NK-92 (cell line): ENCODE measurements around the gene MADD.

Source experiments
- DNase-seq: peaks from one replicate; lab custom pipeline; 2025; ENCODE audit not compliant: unreplicated experiment; lab: John Stamatoyannopoulos, UW

MADD gene

DNA sequence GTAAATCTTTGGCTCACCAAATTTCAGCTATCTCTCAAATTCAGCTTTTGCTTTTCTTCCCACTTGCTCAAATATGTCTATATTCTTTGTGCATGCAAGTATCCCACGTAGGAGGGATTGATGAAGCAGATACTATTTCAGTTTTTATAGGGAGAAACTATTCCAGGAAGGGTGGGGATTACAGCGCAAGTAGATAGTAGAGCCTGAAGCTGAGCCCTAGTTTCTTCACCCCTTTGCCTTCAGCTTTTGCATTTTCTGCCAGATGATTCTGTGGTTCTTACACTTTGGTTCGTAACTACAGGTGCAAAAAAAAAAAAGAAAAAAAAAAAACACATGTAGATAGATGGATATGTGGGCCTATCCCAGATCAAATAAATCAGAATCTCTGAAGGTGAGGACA lies 18.2 kb upstream of the MADD start:
- no peak for DNase-seq

DNA sequence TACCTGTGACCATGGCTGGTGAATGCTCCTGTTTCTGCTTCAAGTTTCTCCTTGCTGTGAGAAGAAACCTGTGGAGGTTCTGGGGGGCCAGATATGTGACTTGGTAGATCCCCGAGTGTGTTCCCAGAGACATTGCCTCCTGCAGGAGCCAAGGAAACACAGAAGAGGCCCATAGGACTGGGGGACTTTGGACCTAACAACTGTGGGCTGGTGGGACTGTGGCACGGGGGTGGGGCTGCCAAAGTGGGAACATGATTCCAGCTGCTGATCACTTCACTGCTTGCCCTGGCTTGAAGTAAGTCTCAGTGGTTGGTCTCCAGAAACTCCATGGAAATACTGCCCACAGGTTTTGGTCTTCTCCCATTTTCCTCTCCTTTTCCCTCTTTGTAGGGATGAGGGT lies 16.3 kb upstream of the MADD start:
- no peak for DNase-seq

DNA sequence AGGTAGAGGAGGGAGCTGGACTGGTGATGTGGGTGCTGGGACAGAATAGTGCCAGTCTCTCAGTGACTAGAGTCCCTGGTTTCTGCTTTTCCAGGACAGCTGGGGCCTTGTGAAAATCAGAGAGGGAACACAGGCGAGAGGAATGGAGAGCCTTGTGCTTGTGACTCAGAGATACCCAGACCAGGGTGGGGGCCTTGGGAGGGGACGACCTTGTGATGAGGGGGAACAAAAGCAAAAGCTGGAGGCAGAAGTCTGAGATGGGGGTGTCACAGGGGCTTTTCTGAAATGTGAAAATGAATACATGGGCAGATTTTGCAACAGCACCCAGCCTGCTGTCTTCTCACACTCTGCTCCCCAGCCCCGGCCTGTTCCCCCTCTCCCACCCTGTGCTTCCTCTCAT lies 15.5 kb upstream of the MADD start:
- no peak for DNase-seq

DNA sequence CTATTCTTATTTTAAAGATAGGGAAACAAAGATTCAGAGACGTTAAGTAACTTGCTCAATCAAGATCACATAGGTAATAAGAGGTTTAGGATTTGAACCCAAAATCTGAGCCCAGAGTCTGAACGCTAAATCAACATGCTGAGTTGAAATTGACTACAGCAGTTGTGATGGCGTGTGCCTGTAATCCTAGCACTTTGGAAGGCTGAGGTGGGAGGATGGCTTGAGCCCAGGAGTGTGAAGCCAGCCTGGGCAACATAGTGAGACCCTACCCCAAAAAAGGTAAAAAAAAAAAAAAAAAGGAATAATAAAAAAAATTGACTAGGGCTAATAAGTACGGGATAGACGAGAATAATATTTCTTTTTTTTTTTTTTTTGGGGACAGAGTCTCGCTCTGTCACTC lies 13.6 kb upstream of the MADD start:
- no peak for DNase-seq

DNA sequence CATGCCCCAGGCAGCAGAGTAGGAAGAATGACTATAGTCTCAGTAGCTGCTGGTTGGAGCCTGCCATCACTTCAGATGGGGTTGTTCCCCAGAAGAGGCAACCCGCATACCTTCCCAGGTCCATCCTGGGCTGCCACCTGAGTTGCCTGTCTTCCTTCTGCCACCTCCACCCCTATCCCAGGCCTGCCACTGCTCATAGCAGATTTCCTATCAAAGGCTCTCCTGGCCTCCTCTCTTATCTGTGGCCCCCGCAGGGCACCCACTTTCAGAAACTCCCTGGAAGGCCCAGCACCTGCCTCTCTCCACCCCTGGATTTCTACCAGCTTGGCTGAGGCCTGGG lies 12.8 kb upstream of the MADD start:
- no peak for DNase-seq

DNA sequence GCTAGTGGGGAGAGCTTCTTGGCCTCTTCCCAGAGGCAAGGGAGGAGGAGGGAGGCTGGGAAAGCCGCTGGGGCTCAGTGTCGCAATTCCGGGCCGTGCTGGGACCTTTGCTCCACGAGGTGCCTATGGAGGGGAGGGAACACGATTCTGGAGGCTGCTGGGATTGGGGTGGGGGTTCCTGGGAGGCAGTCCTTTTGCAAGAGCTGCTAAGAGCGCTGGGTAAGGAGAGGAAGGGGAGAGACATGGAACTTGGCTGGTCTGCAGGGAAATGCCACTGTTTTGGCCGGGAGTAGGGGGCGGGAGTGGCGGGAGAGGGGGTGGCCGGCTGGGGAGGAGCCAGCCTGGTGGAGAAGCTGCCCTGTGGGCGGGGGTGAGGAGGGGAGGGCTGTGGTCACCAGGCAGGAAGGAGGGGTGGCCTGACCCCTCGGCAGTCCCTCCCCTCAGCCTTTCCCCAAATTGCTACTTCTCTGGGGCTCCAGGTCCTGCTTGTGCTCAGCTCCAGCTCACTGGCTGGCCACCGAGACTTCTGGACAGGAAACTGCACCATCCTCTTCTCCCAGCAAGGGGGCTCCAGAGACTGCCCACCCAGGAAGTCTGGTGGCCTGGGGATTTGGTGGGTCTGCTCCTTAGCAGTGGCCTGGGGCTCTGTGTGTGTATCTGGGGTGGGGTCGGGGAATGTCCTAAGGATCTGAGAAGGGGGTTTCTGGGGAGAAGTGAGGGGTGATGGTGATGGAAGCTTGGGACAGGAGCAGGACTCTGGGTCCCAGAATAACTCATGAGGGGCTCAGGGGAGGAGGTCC lies 12.2 kb upstream of the MADD start, which contains the start of gene NR1H3:
Gene NR1H3, plus strand, starts transcription at position 480 of the 800 bp plus-strand sequence. CDS start 1,221 bp downstream, outside the sequence.
- no peak for DNase-seq

DNA sequence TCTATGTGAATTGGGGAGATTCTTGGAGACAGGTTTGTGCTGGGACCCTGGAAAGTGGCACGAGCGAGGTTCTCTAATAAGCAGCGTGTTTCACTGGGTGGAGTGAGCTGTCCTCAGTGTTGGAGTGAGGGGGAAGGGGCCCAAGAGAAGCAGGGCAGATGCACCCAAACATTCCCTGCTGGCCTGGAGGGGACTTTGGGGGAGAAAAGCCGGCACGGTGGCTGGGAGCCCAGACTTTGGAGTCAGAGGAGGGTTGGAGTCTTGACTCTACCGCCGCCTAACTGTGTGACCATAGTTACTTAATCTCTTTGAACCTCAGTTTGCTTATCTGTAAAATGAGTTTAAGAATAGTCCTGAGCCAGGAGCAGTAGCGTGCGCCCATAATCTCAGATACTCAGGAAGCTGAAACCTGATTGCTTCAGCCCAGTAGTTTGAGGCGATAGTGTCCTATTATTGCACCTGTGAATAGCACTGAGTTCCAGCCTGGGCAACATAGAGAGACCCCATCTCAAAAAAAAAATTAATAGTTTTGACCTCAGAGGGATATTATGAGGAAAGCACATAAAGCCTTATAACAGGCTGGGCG lies 11.5 kb upstream of the MADD start:
- no peak for DNase-seq

DNA sequence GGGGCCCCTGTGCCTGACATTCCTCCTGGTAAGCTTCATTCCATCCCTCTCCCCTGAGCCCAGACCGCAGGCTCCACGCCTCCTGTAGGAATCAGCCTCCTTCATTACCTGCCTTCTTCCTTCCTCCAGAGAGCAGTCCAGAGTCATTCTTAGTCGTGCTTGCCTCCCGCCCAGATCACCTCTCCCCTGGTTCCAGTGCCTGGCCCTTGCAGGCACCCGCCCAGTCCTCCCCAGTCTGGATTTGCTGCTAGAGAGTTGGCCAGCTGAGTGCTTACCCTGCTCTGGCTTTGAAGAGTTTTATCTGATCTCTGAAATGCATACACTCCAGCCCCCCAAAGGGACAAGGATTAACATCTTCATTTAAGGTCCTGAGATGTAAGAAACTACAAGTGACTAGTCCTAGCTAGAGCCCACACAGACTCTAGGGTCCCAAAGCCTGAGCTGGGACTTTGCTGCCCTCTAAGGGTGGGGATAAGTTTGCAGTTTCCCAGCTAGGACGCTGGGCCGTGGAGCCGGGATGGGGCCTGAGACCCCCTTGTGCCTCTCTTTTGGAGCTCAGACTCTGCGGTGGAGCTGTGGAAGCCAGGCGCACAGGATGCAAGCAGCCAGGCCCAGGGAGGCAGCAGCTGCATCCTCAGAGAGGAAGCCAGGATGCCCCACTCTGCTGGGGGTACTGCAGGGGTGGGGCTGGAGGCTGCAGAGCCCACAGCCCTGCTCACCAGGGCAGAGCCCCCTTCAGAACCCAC lies 10.5 kb upstream of the MADD start:
- no peak for DNase-seq

DNA sequence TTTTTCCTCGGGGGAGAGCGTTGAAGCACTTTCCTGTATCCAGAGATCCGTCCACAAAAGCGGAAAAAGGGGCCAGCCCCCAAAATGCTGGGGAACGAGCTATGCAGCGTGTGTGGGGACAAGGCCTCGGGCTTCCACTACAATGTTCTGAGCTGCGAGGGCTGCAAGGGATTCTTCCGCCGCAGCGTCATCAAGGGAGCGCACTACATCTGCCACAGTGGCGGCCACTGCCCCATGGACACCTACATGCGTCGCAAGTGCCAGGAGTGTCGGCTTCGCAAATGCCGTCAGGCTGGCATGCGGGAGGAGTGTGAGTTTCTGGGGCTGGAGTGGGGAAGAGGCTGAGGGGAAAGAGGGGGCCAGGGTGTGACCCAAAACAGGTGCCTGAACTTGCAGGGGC lies 9.6 kb upstream of the MADD start:
- DNase-seq = no peak

DNA sequence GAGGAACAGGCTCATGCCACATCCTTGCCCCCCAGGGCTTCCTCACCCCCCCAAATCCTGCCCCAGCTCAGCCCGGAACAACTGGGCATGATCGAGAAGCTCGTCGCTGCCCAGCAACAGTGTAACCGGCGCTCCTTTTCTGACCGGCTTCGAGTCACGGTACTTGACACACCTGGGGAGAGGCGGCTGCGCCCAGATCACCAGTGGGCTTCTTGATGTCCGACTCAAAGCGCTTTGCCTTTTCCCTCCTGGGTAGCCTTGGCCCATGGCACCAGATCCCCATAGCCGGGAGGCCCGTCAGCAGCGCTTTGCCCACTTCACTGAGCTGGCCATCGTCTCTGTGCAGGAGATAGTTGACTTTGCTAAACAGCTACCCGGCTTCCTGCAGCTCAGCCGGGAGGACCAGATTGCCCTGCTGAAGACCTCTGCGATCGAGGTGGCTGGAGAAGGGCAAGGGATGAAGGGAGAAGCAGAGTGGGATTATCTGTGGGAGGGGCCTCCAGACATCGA lies 8.6 kb upstream of the MADD start:
- DNase-seq = no peak

DNA sequence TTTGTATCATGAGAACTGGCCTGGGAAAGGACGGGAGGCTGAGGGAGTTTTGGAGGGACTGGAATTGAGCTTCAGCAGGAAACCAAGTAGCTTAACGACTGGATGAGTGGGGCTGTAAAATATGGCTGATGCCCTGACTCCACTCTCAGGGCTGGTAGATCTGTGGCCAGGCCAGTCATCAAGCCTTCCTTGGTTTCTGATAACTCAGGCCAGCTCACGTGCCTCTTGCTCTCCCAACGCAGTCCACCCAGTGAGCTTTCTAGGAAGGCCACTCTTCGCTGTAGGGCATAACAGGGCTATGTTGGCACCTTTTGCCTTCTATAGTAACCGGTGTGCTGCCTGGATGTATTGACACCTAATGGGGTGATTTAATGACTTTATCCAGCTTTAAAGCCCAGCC lies 5.8 kb upstream of the MADD start:
- DNase-seq = no peak

DNA sequence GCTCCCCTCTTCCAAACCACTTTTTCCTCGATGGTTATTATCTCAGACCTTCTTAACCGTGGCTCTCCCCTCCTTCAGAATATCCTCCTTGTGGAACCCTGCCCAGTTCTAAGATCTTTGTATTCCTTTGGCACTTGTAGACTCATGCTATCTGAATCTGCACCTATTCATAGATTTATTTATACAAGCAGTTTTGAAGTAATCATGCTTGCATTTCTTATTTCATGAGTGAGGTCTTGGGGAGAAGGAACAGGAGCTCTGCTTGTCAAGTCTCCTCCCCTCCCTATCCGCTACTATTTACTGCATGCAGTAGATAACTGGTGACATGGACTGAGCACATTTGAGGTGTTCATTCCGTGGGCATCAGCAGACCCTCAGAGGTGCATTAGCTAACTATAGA lies 5.4 kb upstream of the MADD start:
- DNase-seq = no peak

DNA sequence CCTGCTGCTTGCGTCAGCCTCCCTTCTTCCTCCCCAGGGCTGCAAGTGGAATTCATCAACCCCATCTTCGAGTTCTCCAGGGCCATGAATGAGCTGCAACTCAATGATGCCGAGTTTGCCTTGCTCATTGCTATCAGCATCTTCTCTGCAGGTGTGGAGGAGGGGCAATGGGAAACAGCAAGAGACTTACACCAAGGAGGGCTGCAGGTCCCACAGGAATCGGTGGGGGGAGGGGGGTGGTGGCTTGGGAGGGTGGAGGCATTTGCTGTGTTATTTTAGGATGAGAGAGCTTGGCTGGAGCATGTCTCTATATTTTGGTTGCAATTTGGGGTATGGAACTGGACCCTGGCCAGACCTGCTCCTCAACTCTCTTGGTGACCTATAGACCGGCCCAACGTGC lies 2.1 kb upstream of the MADD start:
- DNase-seq = no peak

DNA sequence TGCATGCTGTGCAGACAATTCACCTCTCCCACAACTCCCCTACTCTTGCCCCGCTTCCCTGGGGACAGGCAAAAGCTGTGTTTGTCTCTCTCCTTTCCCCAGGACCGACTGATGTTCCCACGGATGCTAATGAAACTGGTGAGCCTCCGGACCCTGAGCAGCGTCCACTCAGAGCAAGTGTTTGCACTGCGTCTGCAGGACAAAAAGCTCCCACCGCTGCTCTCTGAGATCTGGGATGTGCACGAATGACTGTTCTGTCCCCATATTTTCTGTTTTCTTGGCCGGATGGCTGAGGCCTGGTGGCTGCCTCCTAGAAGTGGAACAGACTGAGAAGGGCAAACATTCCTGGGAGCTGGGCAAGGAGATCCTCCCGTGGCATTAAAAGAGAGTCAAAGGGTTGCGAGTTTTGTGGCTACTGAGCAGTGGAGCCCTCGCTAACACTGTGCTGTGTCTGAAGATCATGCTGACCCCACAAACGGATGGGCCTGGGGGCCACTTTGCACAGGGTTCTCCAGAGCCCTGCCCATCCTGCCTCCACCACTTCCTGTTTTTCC lies 1.4 kb upstream of the MADD start:
- DNase-seq = no peak

DNA sequence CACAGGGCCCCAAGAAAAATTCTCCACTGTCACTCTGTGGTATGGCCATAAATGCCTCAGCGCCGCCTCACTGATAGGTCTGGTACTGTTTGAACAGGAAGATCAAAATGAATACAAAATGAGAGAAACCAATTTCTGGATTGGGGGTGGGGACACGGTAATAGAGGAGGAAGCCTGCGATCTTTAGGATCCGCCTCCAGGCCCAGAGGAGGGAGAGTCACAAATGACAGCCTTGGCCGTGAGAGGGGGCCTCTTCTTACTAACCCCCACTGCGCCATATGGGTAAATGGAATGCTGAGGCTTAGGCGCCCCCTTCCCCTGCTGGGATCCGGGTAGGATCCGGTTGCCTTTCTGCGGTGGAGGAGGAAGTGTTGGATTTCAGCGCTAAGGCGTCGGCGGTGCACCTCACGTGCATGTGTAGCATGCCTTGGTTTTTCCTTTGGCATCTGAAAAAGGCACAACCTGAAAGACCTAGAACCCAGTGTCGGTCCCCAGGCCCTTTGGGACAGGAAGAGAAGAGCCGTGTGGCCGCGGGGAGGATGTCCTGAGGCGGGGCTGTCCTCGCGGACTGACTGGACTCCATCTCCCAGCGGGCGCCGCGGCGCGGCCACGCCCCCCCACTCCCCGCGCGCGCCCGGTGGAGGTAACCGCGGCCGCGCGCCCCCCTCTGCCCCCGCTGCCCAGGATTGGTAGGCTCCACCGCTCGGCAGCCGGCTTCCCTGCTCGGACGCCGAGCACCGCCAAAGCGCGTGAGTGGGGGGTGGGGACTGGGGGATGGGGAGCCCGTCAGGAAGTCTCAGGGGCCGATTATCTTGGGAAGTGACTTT lies 718 bp upstream of the MADD start:
- no peak for DNase-seq

DNA sequence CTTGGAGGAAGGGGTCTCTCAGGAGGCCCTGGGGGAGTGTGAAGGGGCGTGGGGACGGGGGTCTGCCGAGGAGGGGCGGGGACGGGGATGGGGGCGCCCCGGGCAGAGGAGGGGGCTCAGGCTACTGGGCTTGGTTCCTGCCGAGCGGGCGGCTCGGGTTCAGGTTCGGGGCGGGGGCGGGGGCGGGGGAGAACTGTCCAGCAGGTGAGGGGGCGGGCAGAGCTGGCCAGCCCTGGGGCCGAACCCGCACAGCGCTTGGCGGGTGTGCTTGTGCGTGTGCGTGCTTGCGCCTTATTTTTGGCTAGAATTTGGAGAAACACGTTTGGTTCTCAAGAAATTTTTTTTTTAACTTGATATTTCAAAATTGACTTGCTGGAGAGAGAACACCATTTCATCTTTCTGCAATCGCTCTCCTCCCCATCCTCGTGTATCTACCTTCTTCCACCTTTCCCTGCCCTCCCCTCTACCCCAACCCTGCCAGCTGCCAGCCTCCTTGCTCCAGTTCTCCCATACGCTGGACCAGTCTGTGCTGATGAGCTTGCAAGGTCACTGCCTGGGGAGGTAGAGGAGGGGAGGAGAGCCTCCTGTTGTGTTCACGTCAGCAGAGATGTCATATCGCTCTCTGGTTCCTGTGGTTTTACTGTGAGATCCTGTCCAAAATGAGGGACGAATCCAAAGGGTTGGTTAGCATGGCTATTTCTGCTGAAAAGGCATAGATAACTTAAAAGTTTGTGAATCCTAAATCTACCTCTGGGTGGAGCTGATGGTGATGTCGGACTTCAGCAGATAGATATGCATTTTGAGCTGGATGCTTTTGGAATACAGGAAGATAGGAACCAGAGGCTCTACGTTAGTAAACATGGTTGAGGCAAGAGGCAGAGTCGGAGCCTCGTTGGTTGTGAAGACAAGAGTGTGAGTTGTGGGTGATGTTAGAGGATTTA lies 668 bp downstream of the MADD start:
- DNase-seq = no peak

DNA sequence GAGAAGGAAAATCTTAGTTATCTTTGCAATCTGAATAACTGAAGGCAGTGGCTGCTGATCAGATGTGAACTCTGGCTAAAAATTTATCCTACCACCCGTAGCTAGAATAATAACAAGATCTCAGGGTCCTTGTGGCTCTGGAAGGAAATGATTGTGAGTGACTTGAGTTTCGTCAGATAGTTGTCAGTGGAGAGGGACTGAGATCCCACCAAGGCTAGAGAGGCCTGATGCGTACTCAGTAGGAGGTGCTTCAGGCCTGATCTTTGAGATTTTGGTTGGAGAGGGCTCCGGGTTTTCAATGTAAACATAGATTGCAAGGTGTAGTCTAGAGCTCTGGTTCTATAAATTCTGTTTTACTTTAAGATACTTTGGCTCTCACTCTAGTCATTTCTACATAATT lies 1.4 kb downstream of the MADD start:
- no peak for DNase-seq

DNA sequence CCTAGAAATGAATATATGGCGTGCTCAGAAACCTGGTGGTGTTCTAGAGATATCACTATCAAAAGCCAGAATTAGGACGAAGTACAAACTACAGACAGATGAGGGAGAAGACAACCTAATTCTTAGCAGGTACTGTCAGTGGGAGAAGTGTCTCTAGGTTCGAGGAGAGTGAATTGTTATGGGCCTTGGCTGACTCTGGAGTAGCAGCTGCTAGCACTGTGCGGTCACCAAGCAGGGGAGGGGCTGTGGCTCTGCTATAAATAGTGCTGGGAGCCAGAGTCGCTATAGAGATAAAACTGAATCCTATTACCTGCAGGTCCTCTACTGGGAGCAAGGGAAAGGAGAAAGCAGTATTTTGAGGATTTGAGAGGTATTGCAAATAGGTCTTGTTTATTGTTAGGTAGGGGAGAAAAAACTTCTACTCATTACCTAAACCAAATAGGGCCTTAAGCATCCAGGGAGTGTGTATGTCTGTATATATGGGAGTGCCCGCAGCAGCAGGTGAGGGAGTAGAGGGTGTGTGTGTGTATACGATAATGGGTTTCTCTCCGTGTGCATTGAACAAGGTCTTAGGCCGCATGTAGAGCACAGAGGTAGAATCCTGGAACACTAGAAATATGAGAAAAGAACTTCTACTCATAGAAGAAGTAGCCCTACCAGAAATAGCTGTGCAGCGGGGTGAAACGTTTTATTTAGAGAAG lies 2.2 kb downstream of the MADD start:
- DNase-seq = no peak

DNA sequence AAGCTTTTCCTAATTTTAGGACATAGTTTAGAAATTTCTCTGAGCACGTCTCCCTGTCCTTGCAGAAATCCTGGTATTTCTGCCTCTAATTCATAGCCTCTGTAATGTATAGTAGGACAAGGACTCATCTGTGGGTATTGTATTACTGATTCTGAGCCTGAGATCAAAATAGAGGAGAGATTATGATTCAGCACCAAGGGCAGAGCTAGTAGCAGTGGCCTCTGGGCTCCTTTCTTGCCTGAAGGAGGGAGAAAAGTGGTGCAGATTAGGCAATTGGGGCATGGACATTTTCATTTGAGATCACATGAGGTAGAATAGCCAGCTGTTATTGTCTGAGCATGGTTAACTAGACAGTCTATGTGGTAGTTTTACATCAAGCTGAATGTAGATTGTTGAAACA lies 2.8 kb downstream of the MADD start:
- no peak for DNase-seq
